AG04450 (cell line): Measurements from ENCODE around the gene ZNF469. TPM values are rescaled to one million over a fixed set of nuclear protein-coding genes. Genes with fewer than 3 reads are reported as not detected.

ENCODE experiments used
- CTCF ChIA-PET: fragments of 300-600, 350-600 bp; formaldehyde crosslinking; extraction: SDS; loops from one replicate; lab custom pipeline; 2022; ENCODE audit warnings: antibody characterized with exemption, inconsistent platforms; lab: Charles Lee
- POLR2A ChIA-PET: fragments of 350-600 bp; formaldehyde crosslinking; extraction: SDS; loops from one replicate; lab custom pipeline; 2021; ENCODE audit warnings: antibody characterized with exemption, inconsistent platforms; lab: Yijun Ruan, JAX
- DNase-seq: peaks from one replicate; pipeline ENCODE4 v3.0.0-alpha.2; 2011; ENCODE audit warnings: low read depth, low spot score
- H3K27ac ChIP-seq: one replicate; pipeline ENCODE4 v1.5.1; 2012; ENCODE audit warnings: low read depth, low read length, control low read depth
- H3K27me3 ChIP-seq: one replicate; pipeline ENCODE4 v1.6.0; 2012; ENCODE audit warnings: low read length; ENCODE audit not compliant: control insufficient read depth, insufficient read depth
- H3K4me3 ChIP-seq: 2 replicates; pipeline ENCODE4 v1.5.1; 2011; ENCODE audit warnings: mild to moderate bottlenecking, low read depth, low read length, control low read depth
- H3K9me3 ChIP-seq: 2 replicates; pipeline ENCODE4 v1.5.1; 2012; ENCODE audit warnings: low read length; ENCODE audit not compliant: control insufficient read depth, insufficient read depth
- CTCF ChIP-seq: IDR thresholded peaks from 2 replicates; pipeline ENCODE4 v1.5.1; 2011; ENCODE audit warnings: low read depth, low read length, control low read depth, inconsistent platforms
- polyA plus RNA-seq: library from polyadenylated mRNA; depleted of rRNA; stranded (reverse); fragments of >200 nt; gene quantifications from 2 replicates; pipeline ENCODE4 v1.2.3, GENCODE V29; 2011

The ZNF469 gene
- polyA plus RNA-seq, 1 experiment: 2.2 TPM

GRCh38 chr16:88421871-88422433 lies 39.2 kb downstream of the ZNF469 start:
- peaks cover 3% of the 10 kb centered on the region; the same call in 1 of the 2 replicates for H3K9me3 ChIP-seq
- no peak for TF ChIP-seq CTCF
- POLR2A ChIA-PET: no interaction called here

GRCh38 chr16:88422733-88423447 lies 40.1 kb downstream of the ZNF469 start:
- POLR2A ChIA-PET: no interaction called here
- no peak for TF ChIP-seq CTCF
- no peaks in the 10 kb centered on the region for H3K27me3 ChIP-seq
- CTCF ChIA-PET: no interaction called here
- peaks cover 3% of the 10 kb centered on the region; the same call in 1 of the 2 replicates for H3K9me3 ChIP-seq
- no peak overlapping the region for H3K4me3 ChIP-seq
- H3K27ac ChIP-seq: no peak overlapping the region
- no peak for DNase-seq

More at GRCh38 chr16:88421871-88422433, 39.2 kb downstream of the ZNF469 start:
- Histone ChIP-seq H3K27ac (no peak overlapping the region), H3K4me3 (no peak overlapping the region), H3K27me3 (no peaks in the 10 kb centered on the region)
- CTCF ChIA-PET: no interaction called here
- no peak for DNase-seq

- POLR2A ChIA-PET: no interaction called here
- DNase-seq: no peak
- CTCF ChIA-PET: no interaction called here
- TF ChIP-seq CTCF: no peak
- no peak overlapping the region for H3K4me3 ChIP-seq
- H3K27me3 ChIP-seq: no peaks in the 10 kb centered on the region
- peaks cover 3% of the 10 kb centered on the region; the same call in 1 of the 2 replicates for H3K9me3 ChIP-seq
- no peak overlapping the region for H3K27ac ChIP-seq
These were observed 40.7 kb downstream of the ZNF469 start for GRCh38 chr16:88423448-88423850.

GRCh38 chr16:88424587-88425235 lies 42.0 kb downstream of the ZNF469 start:
- POLR2A ChIA-PET: interaction anchor here (0.7 kb wide), 1 partner anchor 121 kb away, joined by 5 read pairs; no protein-coding TSS in a partner anchor
- Histone ChIP-seq H3K4me3 (no peak overlapping the region), H3K9me3 (peaks cover 7% of the 10 kb centered on the region; the same call in 1 of the 2 replicates), H3K27me3 (no peaks in the 10 kb centered on the region), H3K27ac (peak overlapping the region; percentile 21)
- CTCF ChIA-PET: no interaction called here
- no peak for DNase-seq
- no peak for TF ChIP-seq CTCF

GRCh38 chr16:88426018-88426417 lies 43.3 kb downstream of the ZNF469 start:
- CTCF ChIA-PET: no interaction called here

More at GRCh38 chr16:88426018-88426417, 43.3 kb downstream of the ZNF469 start:
- H3K27me3 ChIP-seq: no peaks in the 10 kb centered on the region
- H3K9me3 ChIP-seq: peaks cover 10% of the 10 kb centered on the region; the same call in 1 of the 2 replicates
- TF ChIP-seq CTCF: no peak
- no peak overlapping the region for H3K4me3 ChIP-seq
- DNase-seq: no peak
- no peak overlapping the region for H3K27ac ChIP-seq
- POLR2A ChIA-PET: no interaction called here
